NCI-H748 (cell line): ENCODE data around the gene ATG14.
"Not testable (repeated sequence)": the region's sequence is repeated elsewhere in the genome, so short reads cannot be mapped to it uniquely, and the experiment has no call there.

Experiments
- DNase-seq: peaks from one replicate; lab custom pipeline; 2025; ENCODE audit not compliant: unreplicated experiment; lab: John Stamatoyannopoulos, UW

ATG14 gene

GRCh38 chr14:55388160-55388559 is 23.5 kb downstream of the ATG14 start:
- DNase-seq: no peak

DNA sequence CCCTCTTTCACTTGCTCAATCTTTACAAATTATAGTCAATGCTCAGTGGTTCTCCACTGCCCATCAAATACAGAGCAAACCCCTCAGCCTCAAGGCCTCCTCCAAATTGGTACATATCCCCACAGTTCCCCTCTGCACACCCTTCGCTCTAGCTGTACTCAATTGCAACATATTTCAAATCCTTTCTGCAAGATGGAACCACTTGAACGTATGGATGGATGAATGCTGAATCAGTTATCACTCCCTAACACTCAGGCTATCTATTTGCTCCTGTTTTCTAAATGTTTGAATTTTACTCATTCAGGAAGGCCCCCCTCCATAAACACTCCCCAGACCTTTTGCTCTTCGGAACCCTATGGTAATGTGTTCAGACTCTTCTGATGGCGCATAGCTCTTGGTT is 24.5 kb downstream of the ATG14 start:
- no peak for DNase-seq

DNA sequence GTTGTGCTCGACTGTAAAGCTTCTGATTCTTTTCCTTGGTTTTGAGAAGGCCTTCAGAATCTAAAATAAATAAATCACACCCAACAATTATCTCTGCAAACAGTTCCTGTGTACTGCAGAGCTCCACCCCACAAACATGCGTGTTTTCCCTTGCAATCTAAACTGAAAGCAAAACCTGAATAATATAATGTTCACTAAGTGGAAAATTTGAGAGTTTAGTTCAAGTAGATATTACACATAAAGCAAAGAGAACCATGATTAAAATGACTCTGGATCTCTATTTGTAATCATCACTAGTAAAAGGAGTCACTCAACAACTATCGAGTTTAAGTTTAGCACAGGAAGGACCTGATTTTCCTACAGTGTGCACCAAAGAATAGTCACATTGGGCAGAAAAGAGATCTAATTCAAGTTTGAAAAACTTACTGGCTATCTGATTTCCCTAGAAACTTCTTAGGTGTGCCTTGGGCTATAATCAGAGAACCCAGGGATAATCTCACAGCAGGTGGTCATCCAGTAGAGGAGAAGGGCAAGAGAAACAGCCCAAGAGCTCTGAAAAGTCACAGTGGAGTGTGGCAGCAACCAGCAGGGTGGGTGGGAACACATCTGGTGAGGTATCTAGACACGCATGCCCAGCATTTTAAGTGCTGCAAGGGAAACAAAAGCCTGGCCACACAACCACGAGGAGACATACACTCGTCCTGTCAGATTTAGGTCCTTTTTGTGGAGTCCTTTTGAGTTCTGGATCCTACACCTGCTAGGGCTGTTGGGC is 25.4 kb downstream of the ATG14 start:
- peak; percentile 63 for DNase-seq

DNA sequence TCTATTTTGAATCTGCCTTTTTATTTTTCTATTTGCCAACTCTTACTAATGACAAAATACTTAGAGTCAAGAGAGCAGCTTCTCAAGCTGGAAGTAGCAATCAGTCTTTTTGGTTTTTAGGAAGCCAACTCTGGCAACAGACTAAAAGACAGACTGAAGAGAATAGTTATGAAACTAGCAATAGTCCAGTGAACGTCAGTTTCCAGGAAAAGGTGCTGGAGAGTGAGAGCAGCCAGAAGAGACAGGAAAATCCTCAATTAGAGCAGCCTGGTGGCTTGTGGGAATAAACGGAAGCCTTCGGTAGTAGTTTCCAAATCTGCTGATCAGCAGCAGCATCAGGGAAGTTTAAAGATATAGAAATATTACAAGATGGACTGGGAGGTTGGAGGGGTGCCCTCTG is 27.1 kb downstream of the ATG14 start:
- no peak for DNase-seq

- DNase-seq: no peak
Measured at GRCh38 chr14:55383541-55384140, 28.0 kb downstream of the ATG14 start.

DNA sequence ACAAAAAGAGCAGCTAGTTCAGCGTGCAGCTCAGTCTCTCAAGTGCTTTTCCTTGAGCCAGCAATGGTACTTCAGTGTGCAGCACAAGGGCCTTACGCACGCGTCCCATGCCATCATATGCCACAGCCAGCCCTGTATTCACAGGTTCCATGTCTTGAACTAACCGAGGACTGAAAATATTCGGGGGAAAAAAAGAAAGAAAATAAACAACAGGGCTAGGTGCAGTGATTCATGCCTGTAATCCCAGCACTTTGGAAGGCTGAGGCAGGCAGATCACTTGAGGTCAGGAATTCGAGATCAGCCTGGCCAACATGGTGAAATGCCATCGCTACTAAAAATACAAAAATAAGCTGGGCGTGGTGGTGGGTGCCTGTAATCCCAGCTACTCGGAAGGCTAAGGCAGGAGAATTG is 28.6 kb downstream of the ATG14 start:
- not testable (repeated sequence) for DNase-seq

DNA sequence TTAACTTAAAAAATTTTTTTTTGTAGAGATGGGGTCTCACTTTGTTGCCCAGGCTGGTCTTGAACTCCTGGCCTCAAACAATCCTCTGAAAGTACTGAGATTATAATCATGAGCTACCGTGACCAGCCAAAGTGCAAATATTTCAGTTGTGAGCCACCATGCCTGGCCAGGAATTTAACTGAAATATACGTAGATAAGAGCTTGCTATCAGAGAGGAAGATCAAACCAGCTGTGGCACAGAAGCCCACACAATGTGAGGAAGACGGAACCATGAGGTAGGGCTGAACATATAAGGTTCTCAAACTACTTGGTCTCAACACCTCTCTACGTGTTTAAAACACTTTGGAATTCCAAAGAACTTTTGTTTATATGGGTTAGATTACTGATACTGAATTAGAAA is 29.1 kb downstream of the ATG14 start:
- DNase-seq: no peak

GRCh38 chr14:55381561-55381960 is 30.1 kb downstream of the ATG14 start:
- DNase-seq: no peak

GRCh38 chr14:55381040-55381439 is 30.6 kb downstream of the ATG14 start:
- no peak for DNase-seq

DNA sequence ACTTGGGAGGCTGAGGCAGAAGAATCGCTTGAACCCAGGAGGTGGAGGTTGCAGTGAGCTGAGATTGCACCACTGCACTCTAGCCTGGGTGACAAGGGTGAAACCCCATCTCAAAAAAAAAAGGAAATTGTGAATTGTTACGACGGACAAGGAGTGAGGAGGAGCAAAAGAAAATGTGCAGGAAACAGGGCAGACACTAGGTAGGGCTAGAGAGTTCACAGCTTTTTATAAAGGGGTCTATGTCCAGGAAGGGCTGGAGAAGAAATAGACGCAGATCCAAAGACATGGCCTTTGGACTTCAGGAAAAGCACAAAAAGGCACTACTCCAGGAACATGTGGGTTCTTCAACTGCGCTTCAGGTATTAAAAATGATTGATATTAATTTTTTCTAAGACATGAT is 34.4 kb downstream of the ATG14 start:
- no peak for DNase-seq

DNA sequence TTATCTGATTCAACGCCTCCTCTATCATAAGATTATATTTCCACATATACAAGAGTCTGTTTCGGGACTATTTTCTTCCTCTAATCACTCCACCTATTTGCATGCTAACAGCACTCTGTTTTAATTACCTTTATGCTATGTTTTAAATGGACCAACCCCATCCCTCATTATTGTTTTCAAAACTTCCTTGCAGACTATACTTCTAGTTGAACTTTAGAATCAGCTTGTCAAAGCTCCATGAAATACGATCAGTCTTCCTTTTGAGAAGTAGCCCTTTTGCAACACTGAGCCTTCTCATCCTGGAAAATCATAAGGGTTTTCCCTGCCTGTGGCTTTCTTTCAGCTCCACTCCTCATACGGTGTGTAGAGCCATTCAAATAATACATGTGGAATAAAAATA is 36.9 kb downstream of the ATG14 start:
- no peak for DNase-seq

DNA sequence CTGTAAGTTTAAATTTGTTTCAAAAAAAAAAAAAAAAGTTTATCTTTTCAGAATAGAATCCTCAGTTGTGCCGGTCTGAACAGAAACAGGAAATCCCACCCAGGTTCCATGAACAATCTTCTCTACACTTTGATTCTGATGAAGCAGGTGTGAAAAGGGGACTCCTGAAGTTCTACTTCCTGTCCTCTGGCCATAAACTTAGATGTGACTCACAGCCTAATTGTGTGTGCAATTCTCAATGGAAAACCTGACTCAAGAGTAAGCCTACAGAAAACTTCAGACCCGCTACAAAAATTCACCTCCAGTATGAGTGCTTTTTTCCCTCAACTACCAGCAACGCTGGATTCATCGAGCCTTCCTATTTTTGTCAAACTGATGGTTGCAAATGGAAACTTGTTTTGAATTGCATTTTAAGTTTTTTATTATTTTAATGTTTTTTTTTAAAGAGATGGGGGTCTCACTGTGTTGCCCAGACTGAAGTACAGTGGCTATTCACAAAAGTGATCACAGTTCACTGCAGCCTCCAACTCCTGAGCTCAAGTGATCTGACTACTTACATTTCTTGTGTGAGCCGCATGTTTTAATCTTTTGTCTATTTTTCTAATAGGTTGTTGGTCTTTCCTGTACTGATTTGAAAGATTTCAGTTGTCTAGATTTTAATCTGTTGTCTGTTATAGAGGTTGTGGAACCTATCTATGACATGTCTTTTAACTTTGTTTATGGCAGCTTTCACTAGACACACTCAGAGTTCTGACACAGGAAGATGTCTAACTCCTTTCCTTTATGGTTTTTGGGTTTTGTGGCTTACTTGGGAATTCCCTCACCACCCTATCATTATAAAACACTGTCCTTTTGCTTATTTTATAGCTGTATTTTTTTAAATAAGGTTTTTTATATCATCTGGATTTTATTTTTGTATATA is 37.6 kb downstream of the ATG14 start:
- DNase-seq: no peak

DNA sequence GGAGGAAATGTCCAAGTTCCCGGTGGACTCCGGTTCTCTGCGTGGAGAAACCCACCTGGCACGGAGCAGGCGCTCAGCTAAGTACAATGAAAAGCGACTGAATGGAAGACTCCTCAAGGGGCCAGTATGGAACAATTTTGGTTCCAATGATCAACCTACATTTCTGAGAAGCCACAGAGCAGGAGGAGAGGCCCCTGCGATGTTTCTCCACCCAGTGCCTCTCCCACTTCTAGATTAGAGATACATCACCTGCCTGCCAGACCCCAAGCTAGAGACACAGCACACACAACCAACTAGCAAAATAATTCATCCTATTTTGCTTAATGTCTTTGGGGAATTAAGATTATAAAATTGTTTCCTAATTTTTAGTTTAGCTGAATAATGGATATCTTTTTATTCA is 38.8 kb downstream of the ATG14 start:
- DNase-seq: no peak

GRCh38 chr14:55372423-55372822 is 39.2 kb downstream of the ATG14 start:
- DNase-seq: no peak

DNA sequence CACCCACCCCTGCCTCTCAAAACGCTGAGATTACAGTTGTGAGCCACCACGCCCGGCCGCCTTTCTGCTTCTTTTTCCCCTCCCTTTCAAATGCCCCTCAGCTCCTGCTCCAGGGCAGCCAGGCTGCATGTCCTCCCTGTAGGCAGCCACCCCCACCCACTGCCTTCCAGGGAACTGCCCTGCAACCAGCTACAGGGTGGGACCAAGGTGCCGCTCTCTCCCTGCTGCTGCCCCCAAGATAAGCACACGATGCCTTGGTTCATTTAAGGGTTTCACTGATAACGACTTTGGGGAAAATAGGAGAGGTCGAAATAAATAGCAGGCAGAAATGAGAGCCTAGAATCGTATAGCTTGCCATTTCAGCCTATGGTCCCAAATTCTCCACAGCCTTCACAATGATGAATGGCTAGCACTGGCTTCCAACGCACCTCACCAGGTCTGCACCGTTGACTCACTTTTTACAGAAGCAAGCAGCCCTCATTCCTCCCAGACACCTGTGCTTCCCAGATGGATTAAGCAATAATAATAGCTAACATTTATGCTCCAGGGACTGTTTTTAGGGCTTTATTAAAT is 40.7 kb downstream of the ATG14 start:
- no peak for DNase-seq

DNA sequence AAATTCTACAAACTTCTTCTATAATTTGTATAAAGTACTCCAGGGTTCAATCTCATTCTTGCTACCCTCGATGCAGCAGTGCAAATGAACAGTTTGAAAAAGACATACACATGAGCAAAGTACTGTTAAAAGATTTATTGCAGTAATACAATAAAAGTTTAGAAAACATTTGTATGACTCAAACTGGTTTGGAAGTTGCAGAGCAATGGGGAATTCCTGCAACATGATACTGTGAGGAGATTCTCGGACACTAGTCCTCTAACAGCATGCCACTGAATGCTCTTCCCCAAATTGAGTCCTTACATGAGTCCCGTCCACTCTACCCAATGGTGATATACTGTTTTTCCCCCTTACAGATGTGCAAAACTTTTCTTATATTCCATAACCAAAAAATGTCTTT is 45.4 kb downstream of the ATG14 start:
- no peak for DNase-seq

DNA sequence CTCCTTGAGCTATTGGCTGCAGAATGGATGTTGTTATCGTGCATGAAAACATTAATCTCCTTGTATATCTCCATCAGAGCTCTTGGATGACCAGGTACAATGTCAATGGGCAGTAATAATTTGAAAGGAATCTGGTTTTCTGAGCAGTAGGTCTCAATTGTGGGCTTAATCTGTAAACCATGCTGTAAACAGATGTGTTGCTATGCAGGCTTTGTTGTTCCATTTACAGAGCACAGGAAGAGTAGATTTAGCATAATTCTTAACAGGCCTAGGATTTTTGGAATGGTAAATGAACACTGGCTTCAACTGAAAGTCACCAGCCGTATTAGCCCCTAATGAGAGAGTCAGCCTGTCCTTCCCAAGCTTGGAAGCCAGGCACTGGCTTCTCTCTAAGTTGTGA is 50.4 kb downstream of the ATG14 start:
- no peak for DNase-seq

DNA sequence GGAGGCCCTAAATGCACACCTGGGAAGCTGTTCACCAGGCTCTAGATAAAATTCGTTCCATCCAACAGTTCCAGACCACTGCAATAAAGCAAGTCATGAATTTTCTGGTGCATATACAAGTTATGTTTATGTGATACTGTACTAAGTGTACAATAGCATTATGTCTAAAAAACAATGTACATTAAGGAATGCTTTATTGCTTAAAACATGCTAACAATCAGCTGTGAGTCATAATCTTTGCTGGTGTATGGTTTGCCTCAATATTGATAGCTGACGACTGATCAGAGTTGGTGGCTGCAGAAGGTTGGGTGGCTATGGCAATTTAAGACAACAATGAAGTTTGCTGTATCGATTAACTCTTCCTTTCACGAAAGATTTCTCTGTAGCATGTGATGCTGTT is 52.3 kb downstream of the ATG14 start:
- no peak for DNase-seq

- DNase-seq: peak; percentile 53
Measured at GRCh38 chr14:55356913-55357312, 54.7 kb downstream of the ATG14 start.

DNA sequence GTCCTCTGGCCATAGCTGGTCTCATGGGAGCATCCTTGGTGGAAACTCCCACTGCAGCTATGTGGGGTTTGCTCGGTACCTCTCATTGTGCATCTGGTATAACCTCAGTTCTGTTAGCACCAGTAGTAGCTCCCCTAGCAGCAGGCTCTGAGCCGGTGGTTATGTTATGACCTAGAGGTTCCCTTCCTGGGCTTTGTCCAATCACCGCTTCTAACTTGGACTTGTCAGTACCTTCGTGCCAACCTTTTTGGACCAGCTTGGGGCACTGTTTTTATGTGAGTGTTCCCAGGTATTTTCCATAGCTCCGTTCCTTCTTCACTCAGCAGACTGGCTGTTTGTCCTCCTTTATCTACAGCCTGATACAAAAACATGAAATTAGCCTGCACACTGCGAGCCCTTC is 55.7 kb downstream of the ATG14 start:
- no peak for DNase-seq

- DNase-seq: peak; percentile 76
Measured at GRCh38 chr14:55354500-55354899, 57.1 kb downstream of the ATG14 start.
